ENCODE data around the gene CHCHD3. TPM values are rescaled to one million over a fixed set of nuclear protein-coding genes. Genes with fewer than 3 reads are reported as not detected.

CHCHD3 gene
- polyA plus RNA-seq, 3 donors = 30.5 to 56.7 (median 48.8) TPM

DNA sequence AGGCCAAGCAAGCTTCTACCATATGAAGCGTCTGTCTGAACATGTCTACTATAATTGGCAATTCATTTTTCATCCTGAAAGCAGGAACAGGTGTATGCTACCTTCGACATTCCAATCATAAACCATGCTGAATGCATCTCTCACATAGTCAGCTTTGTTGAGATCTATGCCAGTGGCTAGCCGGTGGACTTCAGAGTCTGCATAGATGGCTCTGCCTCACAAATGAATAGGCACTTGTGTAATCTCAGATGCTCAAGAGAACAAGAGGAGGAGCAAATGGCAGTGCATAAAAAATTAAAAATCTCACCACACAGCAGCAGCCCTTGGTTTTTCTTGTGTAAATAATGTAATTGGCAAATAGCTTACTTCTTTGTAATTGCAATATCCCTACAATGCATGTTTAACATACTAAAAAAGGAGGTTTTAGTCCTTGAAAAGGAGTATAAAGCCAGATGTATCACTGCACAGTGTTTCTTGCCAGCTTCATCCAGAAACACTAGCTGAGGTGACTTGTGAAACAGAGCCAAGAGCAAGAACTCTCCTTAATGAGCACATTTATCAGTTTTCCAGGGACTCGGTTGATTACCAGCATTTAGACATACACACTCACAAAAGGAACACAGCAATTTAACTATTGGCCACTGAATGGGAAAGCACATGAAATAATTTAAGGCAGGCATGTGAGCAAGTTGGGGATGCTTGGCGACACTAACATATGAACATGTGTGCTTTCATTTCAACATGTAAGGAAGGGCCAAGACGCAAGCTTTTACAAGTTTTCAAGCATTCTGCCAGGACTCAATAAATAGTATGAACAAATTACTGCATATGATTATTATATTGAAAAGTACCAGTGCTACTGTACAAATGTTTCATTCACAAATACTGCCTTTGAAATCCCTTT is 255.7 kb downstream of the CHCHD3 start:
- H4K20me1 ChIP-seq (ENCODE audit: insufficient read depth, low read length) = no peaks in the 10 kb centered on the region
- Mint-ChIP-seq H3K27ac (no peak overlapping the region), H3K9me3 (peaks cover 0 to 2% (median 0%) of the 10 kb centered on the region in 7 donors), H3K27me3 (ENCODE audit: low read depth in 3 of 3) (no peaks in the 10 kb centered on the region), H3K4me3 (no peak overlapping the region), H3K4me1 (peaks cover 3% of the 10 kb centered on the region), H3K36me3 (peaks cover 13 to 24% of the 10 kb centered on the region in 2 donors)
- no peak for TF ChIP-seq CTCF (IDR thresholded peaks at IDR 0.05)
- no peak overlapping the region for H3K9ac ChIP-seq (ENCODE audit: insufficient read depth, low read length, poor library complexity, severe bottlenecking)
- DNase-seq = no peak
- H3K79me2 ChIP-seq (ENCODE audit: insufficient read depth, low read length) = no peaks in the 10 kb centered on the region
- H2AFZ ChIP-seq (ENCODE audit: insufficient read depth, low read depth, low read length, poor library complexity, severe bottlenecking) = no peak overlapping the region
- intact Hi-C loops (cut with micrococcal nuclease) = no loop called here
- no peaks in the 10 kb centered on the region for H3K27me3 ChIP-seq (ENCODE audit: control insufficient read depth in 2 of 2, insufficient read depth in 2 of 2, low read length in 2 of 2)
- H3K27ac ChIP-seq (ENCODE audit: low read depth in 1 of 2, low read length in 2 of 2) = no peak overlapping the region
- no peak overlapping the region for H3K4me2 ChIP-seq (replicated peaks; ENCODE audit: extremely low read depth, low read length, poor library complexity, severe bottlenecking)
- H3K9me3 ChIP-seq (replicated peaks in 1 of 2; ENCODE audit: control insufficient read depth in 1 of 2, insufficient read depth in 1 of 2, low read length in 2 of 2) = no peaks in the 10 kb centered on the region
- H3K36me3 ChIP-seq (replicated peaks in 1 of 2; ENCODE audit: control insufficient read depth in 1 of 2, insufficient read depth in 2 of 2, low read length in 2 of 2) = no peaks in the 10 kb centered on the region
- H3K4me3 ChIP-seq (replicated peaks in 1 of 3; ENCODE audit: low read depth in 2 of 3, low read length in 3 of 3) = no peak overlapping the region
- H3K4me1 ChIP-seq (ENCODE audit: control insufficient read depth in 1 of 2, insufficient read depth in 2 of 2, low read length in 2 of 2) = no peaks in the 10 kb centered on the region
- 100% methylated on average over 2 of the region's 6 CpGs for WGBS (ENCODE audit: insufficient coverage)

GRCh38 chr7:132825222-132825621 is 256.7 kb downstream of the CHCHD3 start:
- Histone ChIP-seq H3K79me2 (ENCODE audit: insufficient read depth, low read length) (no peaks in the 10 kb centered on the region), H4K20me1 (ENCODE audit: insufficient read depth, low read length) (no peaks in the 10 kb centered on the region), H3K27me3 (ENCODE audit: control insufficient read depth in 2 of 2, insufficient read depth in 2 of 2, low read length in 2 of 2) (no peaks in the 10 kb centered on the region), H3K9ac (ENCODE audit: insufficient read depth, low read length, poor library complexity, severe bottlenecking) (no peak overlapping the region), H3K4me1 (ENCODE audit: control insufficient read depth in 1 of 2, insufficient read depth in 2 of 2, low read length in 2 of 2) (no peaks in the 10 kb centered on the region), H3K9me3 (replicated peaks in 1 of 2; ENCODE audit: control insufficient read depth in 1 of 2, insufficient read depth in 1 of 2, low read length in 2 of 2) (no peaks in the 10 kb centered on the region), H3K4me3 (replicated peaks in 1 of 3; ENCODE audit: low read depth in 2 of 3, low read length in 3 of 3) (no peak overlapping the region), H3K4me2 (replicated peaks; ENCODE audit: extremely low read depth, low read length, poor library complexity, severe bottlenecking) (no peak overlapping the region), H3K36me3 (replicated peaks in 1 of 2; ENCODE audit: control insufficient read depth in 1 of 2, insufficient read depth in 2 of 2, low read length in 2 of 2) (no peaks in the 10 kb centered on the region), H2AFZ (ENCODE audit: insufficient read depth, low read depth, low read length, poor library complexity, severe bottlenecking) (no peak overlapping the region), H3K27ac (ENCODE audit: low read depth in 1 of 2, low read length in 2 of 2) (no peak overlapping the region)
- peaks cover 3% of the 10 kb centered on the region for H3K4me1 Mint-ChIP-seq
- no peak for DNase-seq
- no peak overlapping the region for H3K27ac Mint-ChIP-seq
- peaks cover 13 to 24% of the 10 kb centered on the region in 2 donors for H3K36me3 Mint-ChIP-seq
- H3K4me3 Mint-ChIP-seq = no peak overlapping the region
- intact Hi-C loops (cut with micrococcal nuclease) = no loop called here
- WGBS (ENCODE audit: insufficient coverage) = 89% methylated on average over 1 of the region's 2 CpGs
- H3K27me3 Mint-ChIP-seq (ENCODE audit: low read depth in 3 of 3) = no peaks in the 10 kb centered on the region
- peaks cover 0 to 2% (median 0%) of the 10 kb centered on the region in 7 donors for H3K9me3 Mint-ChIP-seq
- TF ChIP-seq CTCF (IDR thresholded peaks at IDR 0.05) = no peak
